Measurements from ENCODE around the gene CNTN6. TPM values are rescaled to one million over a fixed set of nuclear protein-coding genes. Genes with fewer than 3 reads are reported as not detected.

The CNTN6 gene
- total and polyA plus RNA-seq, 4 donors = 0.01 to 0.05 TPM; not detected in 2

- 48% methylated on average over 6 of the region's 6 CpGs for WGBS
- H3K27me3 ChIP-seq (ENCODE audit: control insufficient read depth in 4 of 4, insufficient read depth in 4 of 4, low read length in 3 of 4) = no peaks in the 10 kb centered on the region
These were observed 225.6 kb downstream of the CNTN6 start for GRCh38 chr3:1318296-1319005.

GRCh38 chr3:1326546-1326945 is 233.7 kb downstream of the CNTN6 start:
- Histone ChIP-seq H3K9ac (ENCODE audit: low read depth in 1 of 2, low read length in 2 of 2) (no peak overlapping the region), H3K36me3 (ENCODE audit: control insufficient read depth in 4 of 4, insufficient read depth in 3 of 4, low read depth in 1 of 4, low read length in 3 of 4) (no peaks in the 10 kb centered on the region), H3K9me3 (ENCODE audit: control insufficient read depth in 4 of 4, low read length in 3 of 4) (no peaks in the 10 kb centered on the region), H3K4me3 (ENCODE audit: low read depth in 1 of 3, low read length in 3 of 3) (no peak overlapping the region), H3K27ac (ENCODE audit: low read depth in 1 of 2, low read length in 2 of 2) (no peak overlapping the region), H3K27me3 (ENCODE audit: control insufficient read depth in 4 of 4, insufficient read depth in 4 of 4, low read length in 3 of 4) (peaks cover 0 to 3% (median 0%) of the 10 kb centered on the region in 4 donors), H3K4me1 (ENCODE audit: control insufficient read depth in 4 of 4, insufficient read depth in 4 of 4, low read length in 3 of 4) (no peaks in the 10 kb centered on the region)
- no peak for DNase-seq (ENCODE audit: low spot score)
- TF ChIP-seq RXRA (IDR thresholded peaks at IDR 0.05) (no peak), REST (IDR thresholded peaks at IDR 0.05) (no peak), SP1 (IDR thresholded peaks at IDR 0.05) (no peak), JUND (IDR thresholded peaks at IDR 0.05) (no peak), HNF4G (IDR thresholded peaks at IDR 0.05) (no peak), RAD21 (IDR thresholded peaks at IDR 0.05) (no peak), TAF1 (conservative IDR thresholded peaks at IDR 0.05) (no peak), HNF4A (conservative IDR thresholded peaks at IDR 0.05) (no peak), FOXA1 (IDR thresholded peaks at IDR 0.05) (no peak), ATF3 (IDR thresholded peaks at IDR 0.05) (no peak)

More at GRCh38 chr3:1318296-1319005, 225.6 kb downstream of the CNTN6 start:
- Histone ChIP-seq H3K4me3 (ENCODE audit: low read depth in 1 of 3, low read length in 3 of 3) (no peak overlapping the region), H3K4me1 (ENCODE audit: control insufficient read depth in 4 of 4, insufficient read depth in 4 of 4, low read length in 3 of 4) (no peaks in the 10 kb centered on the region), H3K9me3 (ENCODE audit: control insufficient read depth in 4 of 4, low read length in 3 of 4) (no peaks in the 10 kb centered on the region), H3K27ac (ENCODE audit: low read depth in 1 of 2, low read length in 2 of 2) (no peak overlapping the region), H3K9ac (ENCODE audit: low read depth in 1 of 2, low read length in 2 of 2) (no peak overlapping the region), H3K36me3 (ENCODE audit: control insufficient read depth in 4 of 4, insufficient read depth in 3 of 4, low read depth in 1 of 4, low read length in 3 of 4) (no peaks in the 10 kb centered on the region)
- no peak for TF ChIP-seq RXRA (IDR thresholded peaks at IDR 0.05)
- no peak for TF ChIP-seq HNF4A (conservative IDR thresholded peaks at IDR 0.05)
- TF ChIP-seq SP1 (IDR thresholded peaks at IDR 0.05) = no peak
- TF ChIP-seq HNF4G (IDR thresholded peaks at IDR 0.05) = no peak
- no peak for TF ChIP-seq YY1 (IDR thresholded peaks at IDR 0.05)
- no peak for TF ChIP-seq GABPA (IDR thresholded peaks at IDR 0.05 in 1 of 2, conservative IDR thresholded peaks at IDR 0.05 in 1 of 2)
- no peak for TF ChIP-seq ATF3 (IDR thresholded peaks at IDR 0.05)
- TF ChIP-seq TAF1 (conservative IDR thresholded peaks at IDR 0.05) = no peak
- TF ChIP-seq RAD21 (IDR thresholded peaks at IDR 0.05) = no peak
- no peak for TF ChIP-seq CTCF (IDR thresholded peaks at IDR 0.05; ENCODE audit: low read depth, low read length, missing input control)
- TF ChIP-seq NR2F2 (IDR thresholded peaks at IDR 0.05) = no peak
- TF ChIP-seq MAX (IDR thresholded peaks at IDR 0.05) = no peak
- TF ChIP-seq JUND (IDR thresholded peaks at IDR 0.05) = no peak
- TF ChIP-seq FOXA2 (IDR thresholded peaks at IDR 0.05) = no peak
- DNase-seq (ENCODE audit: low spot score) = no peak

All from liver (tissue), 9 donors.